MM.1S (cell line): ENCODE data around the gene TANK.

Experiments used
- DNase-seq: peaks from one replicate; pipeline ENCODE4 v3.0.0-alpha.2; 2015
- H2AFZ ChIP-seq: fragments of 300-600 bp; sonication (generic); 2 replicates; pipeline ENCODE4 v1.6.0; 2016; ENCODE audit warnings: antibody characterized with exemption, low read length
- H3F3A ChIP-seq: fragments of 300-600 bp; sonication (generic); 2 replicates; pipeline ENCODE4 v1.6.1; 2016; ENCODE audit warnings: mild to moderate bottlenecking, antibody characterized with exemption, low read length, moderate library complexity, mixed read lengths; ENCODE audit not compliant: insufficient read depth
- H3K27ac ChIP-seq: fragments of 300-600 bp; sonication (generic); 2 replicates; pipeline ENCODE4 v1.5.1; 2016; ENCODE audit warnings: mild to moderate bottlenecking, low read length
- H3K27me3 ChIP-seq: fragments of 300-600 bp; sonication (generic); replicated peaks from 2 replicates; pipeline ENCODE4 v1.6.0; 2016; ENCODE audit warnings: low read length; ENCODE audit not compliant: insufficient read depth
- H3K36me3 ChIP-seq: fragments of 300-600 bp; sonication (generic); replicated peaks from 2 replicates; pipeline ENCODE4 v1.6.1; 2016; ENCODE audit warnings: mild to moderate bottlenecking, low read length, mixed read lengths; ENCODE audit not compliant: insufficient read depth
- H3K4me1 ChIP-seq: fragments of 300-600 bp; sonication (generic); 2 replicates; pipeline ENCODE4 v1.6.1; 2016; ENCODE audit warnings: low read length, mixed read lengths
- H3K4me2 ChIP-seq: fragments of 300-600 bp; sonication (generic); 2 replicates; pipeline ENCODE4 v1.6.0; 2016; ENCODE audit warnings: low read depth, low read length
- H3K4me3 ChIP-seq: fragments of 300-600 bp; sonication (generic); 2 replicates; pipeline ENCODE4 v1.5.1; 2016; ENCODE audit warnings: low read length, mixed read lengths
- H3K79me2 ChIP-seq: fragments of 300-600 bp; sonication (generic); 2 replicates; pipeline ENCODE4 v1.6.1; 2016; ENCODE audit warnings: mixed run types, low read length, mixed read lengths
- H3K9ac ChIP-seq: fragments of 300-600 bp; sonication (generic); 2 replicates; pipeline ENCODE4 v1.6.1; 2016; ENCODE audit warnings: low read length, mixed read lengths
- H3K9me2 ChIP-seq: fragments of 300-600 bp; sonication (generic); replicated peaks from 2 replicates; pipeline ENCODE4 v1.6.1; 2016; ENCODE audit warnings: mild to moderate bottlenecking, low read length, mixed read lengths; ENCODE audit not compliant: insufficient read depth
- H3K9me3 ChIP-seq: fragments of 300-600 bp; sonication (generic); replicated peaks from 2 replicates; pipeline ENCODE4 v1.6.1; 2016; ENCODE audit warnings: mild to moderate bottlenecking, low read length, mixed read lengths; ENCODE audit not compliant: insufficient read depth
- H4K20me1 ChIP-seq: fragments of 300-600 bp; sonication (generic); 2 replicates; pipeline ENCODE4 v1.6.1; 2016; ENCODE audit warnings: mild to moderate bottlenecking, low read length, moderate library complexity, mixed read lengths; ENCODE audit not compliant: insufficient read depth
- CTCF ChIP-seq: fragments of 300-600 bp; sonication (generic); IDR thresholded peaks from 2 replicates; pipeline ENCODE4 v1.5.1; 2016; ENCODE audit warnings: antibody characterized with exemption, low read length, mixed read lengths
- EZH2 ChIP-seq: fragments of 300-600 bp; sonication (generic); optimal IDR thresholded peaks from 2 replicates; pipeline ENCODE3; 2017; ENCODE audit warnings: low read depth, mild to moderate bottlenecking, antibody characterized with exemption, low read length, mixed read lengths
- EZH2phosphoT487 ChIP-seq: fragments of 300-600 bp; sonication (generic); IDR thresholded peaks from 2 replicates; pipeline ENCODE4 v1.6.1; 2018; ENCODE audit warnings: antibody characterized with exemption, low read length

TANK gene

DNA sequence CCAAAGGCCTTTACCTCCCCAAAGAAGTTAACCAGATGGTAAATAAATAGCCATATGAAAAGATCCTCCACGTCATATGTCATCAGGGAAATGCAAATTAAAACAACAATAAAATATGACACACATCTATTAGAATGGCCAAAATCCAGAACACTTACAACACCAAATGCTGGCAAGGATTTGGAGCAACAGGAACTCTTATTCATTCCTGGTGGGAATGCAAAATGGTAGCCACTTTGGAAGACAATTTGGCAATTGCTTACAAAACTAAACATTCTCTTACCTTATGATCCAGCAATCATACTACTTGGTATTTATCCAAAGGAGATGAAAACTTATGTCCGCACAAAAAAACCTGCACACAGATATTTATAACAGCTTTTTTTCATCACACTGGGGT, 1.3 kb upstream of the TANK start:
- no peaks in the 10 kb centered on the region for H4K20me1 ChIP-seq
- no peaks in the 10 kb centered on the region for H3K27me3 ChIP-seq
- no peak overlapping the region for H2AFZ ChIP-seq
- 0 out of 2 replicates have a peak, but pooled peaks cover 2% of the 10 kb centered on the region for H3K36me3 ChIP-seq
- H3K79me2 ChIP-seq = peaks cover 31% of the 10 kb centered on the region
- no peak overlapping the region for H3K9ac ChIP-seq
- no peak overlapping the region for H3K4me3 ChIP-seq
- no peaks in the 10 kb centered on the region for H3K9me2 ChIP-seq
- H3F3A ChIP-seq = peaks cover 24% of the 10 kb centered on the region
- no peaks in the 10 kb centered on the region for H3K9me3 ChIP-seq
- no peak for TF ChIP-seq EZH2
- no peak for TF ChIP-seq CTCF
- no peak for TF ChIP-seq EZH2phosphoT487
- no peak overlapping the region for H3K27ac ChIP-seq
- peaks cover 25% of the 10 kb centered on the region for H3K4me1 ChIP-seq
- DNase-seq = no peak
- H3K4me2 ChIP-seq = no peak overlapping the region

- H3K9me3 ChIP-seq = no peaks in the 10 kb centered on the region
- no peaks in the 10 kb centered on the region for H3K27me3 ChIP-seq
- no peaks in the 10 kb centered on the region for H4K20me1 ChIP-seq
- no peak for DNase-seq
- peaks cover 24% of the 10 kb centered on the region for H3F3A ChIP-seq
- 0 out of 2 replicates have a peak, but pooled peaks cover 5% of the 10 kb centered on the region for H3K36me3 ChIP-seq
- peak overlapping the region; percentile 25; the same call in 1 of the 2 replicates for H3K27ac ChIP-seq
- H3K4me3 ChIP-seq = peak overlapping the region; percentile 44
- peak overlapping the region; percentile 17; the same call in 1 of the 2 replicates for H3K9ac ChIP-seq
- H3K9me2 ChIP-seq = no peaks in the 10 kb centered on the region
- peaks cover 38% of the 10 kb centered on the region for H3K79me2 ChIP-seq
- peak overlapping the region; percentile 72 for H2AFZ ChIP-seq
- peaks cover 29% of the 10 kb centered on the region for H3K4me1 ChIP-seq
- TF ChIP-seq EZH2 (no peak), EZH2phosphoT487 (no peak), CTCF (no peak)
- H3K4me2 ChIP-seq = peak overlapping the region; percentile 77
Measured at GRCh38 chr2:161159456-161160225, 587 bp upstream of the TANK start.

- no peaks in the 10 kb centered on the region for H3K9me3 ChIP-seq
- DNase-seq = peak; percentile 34
- H3K79me2 ChIP-seq = peaks cover 38% of the 10 kb centered on the region
- H3K36me3 ChIP-seq = 0 out of 2 replicates have a peak, but pooled peaks cover 5% of the 10 kb centered on the region
- H3K9me2 ChIP-seq = no peaks in the 10 kb centered on the region
- H3K9ac ChIP-seq = peak overlapping the region; percentile 93
- TF ChIP-seq EZH2phosphoT487 (no peak), EZH2 (no peak), CTCF (no peak)
- H3K27ac ChIP-seq = peak overlapping the region; percentile 90; the same call in 1 of the 2 replicates
- peak overlapping the region; percentile 79 for H3K4me2 ChIP-seq
- no peaks in the 10 kb centered on the region for H4K20me1 ChIP-seq
- H3F3A ChIP-seq = peaks cover 29% of the 10 kb centered on the region
- H2AFZ ChIP-seq = peak overlapping the region; percentile 91
- H3K4me1 ChIP-seq = peaks cover 41% of the 10 kb centered on the region
- peak overlapping the region; percentile 93 for H3K4me3 ChIP-seq
- H3K27me3 ChIP-seq = no peaks in the 10 kb centered on the region
Measured at GRCh38 chr2:161161074-161161706, 962 bp downstream of the TANK start.
